DOHH2 (cell line): Measurements from ENCODE around the gene GAREM1.

Source experiments
- EZH2phosphoT487 ChIP-seq: fragments of 200-600 bp; sonication (generic); IDR thresholded peaks from 2 replicates; pipeline ENCODE4 v1.6.1; 2017; ENCODE audit warnings: borderline replicate concordance, mild to moderate bottlenecking, antibody characterized with exemption, low read length, moderate library complexity, mixed read lengths
- TF ChIP-seq, protein P1 (sequence below): fragments of 200-600 bp; sonication (generic); IDR thresholded peaks from one replicate; pipeline ENCODE4 v1.5.1; 2014; ENCODE audit warnings: antibody characterized with exemption, mild to moderate bottlenecking, low read depth, low read length; ENCODE audit not compliant: poor library complexity, severe bottlenecking

DNA sequence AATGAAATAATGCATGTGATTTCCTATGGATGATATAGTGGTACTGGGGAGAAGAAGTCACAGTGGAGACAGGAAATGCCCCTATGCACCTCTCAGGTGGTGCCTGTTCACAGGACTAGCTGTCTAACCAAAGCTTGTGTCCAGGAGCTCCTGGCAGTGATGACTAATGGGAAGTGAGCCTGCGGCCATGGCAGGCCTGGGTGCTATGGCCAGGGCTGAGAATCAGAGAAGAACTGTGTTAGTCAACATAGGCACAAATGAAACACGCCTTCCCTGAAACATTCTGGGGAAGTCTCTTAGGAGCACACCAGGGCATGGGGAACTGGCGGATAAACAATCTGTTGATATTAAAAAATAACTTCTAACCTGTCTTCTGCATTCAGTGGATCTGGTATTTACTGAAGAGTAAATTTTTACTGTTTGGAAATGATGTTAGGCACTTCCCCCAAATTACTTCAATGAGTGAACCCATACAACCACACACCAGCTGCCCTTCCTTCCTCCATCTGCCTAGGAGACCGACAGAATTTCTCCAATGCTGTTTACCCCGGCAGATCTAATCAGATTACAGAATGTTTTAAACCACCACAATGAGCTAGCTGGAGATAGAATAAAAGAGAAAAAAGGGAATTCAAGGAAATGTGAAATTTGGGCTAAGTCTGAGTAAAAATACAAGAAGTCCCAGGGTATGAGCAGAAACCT lies 213.4 kb downstream of the GAREM1 start:
- TF ChIP-seq, protein P1, sequence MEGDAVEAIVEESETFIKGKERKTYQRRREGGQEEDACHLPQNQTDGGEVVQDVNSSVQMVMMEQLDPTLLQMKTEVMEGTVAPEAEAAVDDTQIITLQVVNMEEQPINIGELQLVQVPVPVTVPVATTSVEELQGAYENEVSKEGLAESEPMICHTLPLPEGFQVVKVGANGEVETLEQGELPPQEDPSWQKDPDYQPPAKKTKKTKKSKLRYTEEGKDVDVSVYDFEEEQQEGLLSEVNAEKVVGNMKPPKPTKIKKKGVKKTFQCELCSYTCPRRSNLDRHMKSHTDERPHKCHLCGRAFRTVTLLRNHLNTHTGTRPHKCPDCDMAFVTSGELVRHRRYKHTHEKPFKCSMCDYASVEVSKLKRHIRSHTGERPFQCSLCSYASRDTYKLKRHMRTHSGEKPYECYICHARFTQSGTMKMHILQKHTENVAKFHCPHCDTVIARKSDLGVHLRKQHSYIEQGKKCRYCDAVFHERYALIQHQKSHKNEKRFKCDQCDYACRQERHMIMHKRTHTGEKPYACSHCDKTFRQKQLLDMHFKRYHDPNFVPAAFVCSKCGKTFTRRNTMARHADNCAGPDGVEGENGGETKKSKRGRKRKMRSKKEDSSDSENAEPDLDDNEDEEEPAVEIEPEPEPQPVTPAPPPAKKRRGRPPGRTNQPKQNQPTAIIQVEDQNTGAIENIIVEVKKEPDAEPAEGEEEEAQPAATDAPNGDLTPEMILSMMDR: no peak
- no peak for TF ChIP-seq EZH2phosphoT487
